CD4-positive, alpha-beta T cell treated with Interferon alpha-2 for 1 hour (primary cell): Measurements from ENCODE around the gene SGMS2.
"Not testable (repeated sequence)": the region's sequence is repeated elsewhere in the genome, so short reads cannot be mapped to it uniquely, and the experiment has no call there.

Experiments used
- DNase-seq, 2 donors: peaks; one replicate each; pipeline ENCODE4 v3.0.0-alpha.2; 2020 to 2022

Gene SGMS2

GRCh38 chr4:107870916-107871786 lies 46.4 kb downstream of the SGMS2 start:
- DNase-seq = no peak

GRCh38 chr4:107874024-107874423 lies 49.3 kb downstream of the SGMS2 start:
- no peak for DNase-seq

GRCh38 chr4:107876099-107876498 lies 51.4 kb downstream of the SGMS2 start:
- DNase-seq = no peak

- no peak for DNase-seq
Observed at GRCh38 chr4:107877361-107877760, 52.6 kb downstream of the SGMS2 start.

GRCh38 chr4:107885865-107886264 lies 61.1 kb downstream of the SGMS2 start:
- no peak for DNase-seq

GRCh38 chr4:107888237-107888636 lies 63.5 kb downstream of the SGMS2 start:
- no peak for DNase-seq

- DNase-seq = no peak
Observed at GRCh38 chr4:107890779-107891178, 66.0 kb downstream of the SGMS2 start.

- no peak for DNase-seq
Observed at GRCh38 chr4:107891299-107891698, 66.6 kb downstream of the SGMS2 start.

- no peak for DNase-seq
Observed at GRCh38 chr4:107893171-107894137, 68.7 kb downstream of the SGMS2 start.

- DNase-seq = no peak
Observed at GRCh38 chr4:107894138-107894603, 69.4 kb downstream of the SGMS2 start.

GRCh38 chr4:107896158-107896645 lies 71.5 kb downstream of the SGMS2 start:
- DNase-seq = no peak

GRCh38 chr4:107896646-107897045 lies 71.9 kb downstream of the SGMS2 start:
- no peak for DNase-seq

- no peak for DNase-seq
Observed at GRCh38 chr4:107897823-107898222, 73.1 kb downstream of the SGMS2 start.

GRCh38 chr4:107900067-107900466 lies 75.3 kb downstream of the SGMS2 start:
- DNase-seq = no peak

- no peak for DNase-seq
Observed at GRCh38 chr4:107900508-107900907, 75.8 kb downstream of the SGMS2 start.

GRCh38 chr4:107901213-107901934 lies 76.6 kb downstream of the SGMS2 start:
- DNase-seq = no peak

- DNase-seq = no peak
Observed at GRCh38 chr4:107902715-107903114, 78.0 kb downstream of the SGMS2 start.

GRCh38 chr4:107905082-107905481 lies 80.3 kb downstream of the SGMS2 start:
- not testable (repeated sequence) for DNase-seq

- no peak for DNase-seq
Observed at GRCh38 chr4:107906458-107907100, 81.8 kb downstream of the SGMS2 start.

- no peak for DNase-seq
Observed at GRCh38 chr4:107908377-107908776, 83.6 kb downstream of the SGMS2 start.

GRCh38 chr4:107913283-107913899 lies 88.7 kb downstream of the SGMS2 start:
- peak; percentile 18 to 73 for DNase-seq

- no peak for DNase-seq
Observed at GRCh38 chr4:107915220-107915619, 90.5 kb downstream of the SGMS2 start.
